ENCODE data around the gene KRTAP2-1. TPM values are rescaled to one million over a fixed set of nuclear protein-coding genes. Genes with fewer than 3 reads are reported as not detected.
"Not testable (repeated sequence)": the region's sequence is repeated elsewhere in the genome, so short reads cannot be mapped to it uniquely, and the experiment has no call there.

Gene KRTAP2-1
- total RNA-seq, 1 experiment from 2014 or later, result not detected

DNA sequence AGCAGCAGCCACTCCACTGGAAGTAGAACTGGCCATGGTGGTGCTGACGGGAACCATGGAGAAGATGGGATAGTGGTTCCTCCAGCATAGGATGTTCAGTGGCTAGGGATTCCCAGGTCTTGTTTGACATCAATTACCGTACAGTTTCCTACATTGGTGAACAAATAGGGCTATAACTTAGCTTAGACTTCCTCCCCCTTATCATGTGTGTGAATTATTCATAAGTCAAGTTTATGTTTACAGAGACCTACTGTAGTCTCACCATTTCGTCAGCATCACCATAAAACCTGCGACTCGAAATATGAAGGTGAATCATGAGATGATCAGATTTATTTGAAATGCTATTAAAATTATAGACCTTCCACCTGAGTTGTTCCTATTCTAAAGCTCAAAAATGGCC lies 11.6 kb upstream of the KRTAP2-1 start:
- CTCF ChIA-PET, result interaction anchor here (0.6 to 4.5 kb wide), 18 partner anchors 13 to 490 kb away, joined by 3 to 28 read pairs (median 4); partner anchors contain the start of genes KRT23 and KRTAP1-1
- Mint-ChIP-seq H3K27me3 (ENCODE audit: unreplicated experiment) (no peaks in the 10 kb centered on the region), H3K4me3 (ENCODE audit: low read depth, unreplicated experiment) (peak overlapping the region; percentile 33), H3K9me3 (ENCODE audit: low read depth, unreplicated experiment) (no peaks in the 10 kb centered on the region), H3K36me3 (ENCODE audit: insufficient read depth, unreplicated experiment) (peaks cover 20% of the 10 kb centered on the region), H3K4me1 (ENCODE audit: low read depth, unreplicated experiment) (peaks cover 46% of the 10 kb centered on the region), H3K27ac (ENCODE audit: unreplicated experiment) (peak overlapping the region; percentile 85)
- no TSS peak for BruUV-seq (replicated peaks)
- TF ChIP-seq, protein P1, sequence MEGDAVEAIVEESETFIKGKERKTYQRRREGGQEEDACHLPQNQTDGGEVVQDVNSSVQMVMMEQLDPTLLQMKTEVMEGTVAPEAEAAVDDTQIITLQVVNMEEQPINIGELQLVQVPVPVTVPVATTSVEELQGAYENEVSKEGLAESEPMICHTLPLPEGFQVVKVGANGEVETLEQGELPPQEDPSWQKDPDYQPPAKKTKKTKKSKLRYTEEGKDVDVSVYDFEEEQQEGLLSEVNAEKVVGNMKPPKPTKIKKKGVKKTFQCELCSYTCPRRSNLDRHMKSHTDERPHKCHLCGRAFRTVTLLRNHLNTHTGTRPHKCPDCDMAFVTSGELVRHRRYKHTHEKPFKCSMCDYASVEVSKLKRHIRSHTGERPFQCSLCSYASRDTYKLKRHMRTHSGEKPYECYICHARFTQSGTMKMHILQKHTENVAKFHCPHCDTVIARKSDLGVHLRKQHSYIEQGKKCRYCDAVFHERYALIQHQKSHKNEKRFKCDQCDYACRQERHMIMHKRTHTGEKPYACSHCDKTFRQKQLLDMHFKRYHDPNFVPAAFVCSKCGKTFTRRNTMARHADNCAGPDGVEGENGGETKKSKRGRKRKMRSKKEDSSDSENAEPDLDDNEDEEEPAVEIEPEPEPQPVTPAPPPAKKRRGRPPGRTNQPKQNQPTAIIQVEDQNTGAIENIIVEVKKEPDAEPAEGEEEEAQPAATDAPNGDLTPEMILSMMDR (IDR thresholded peaks at IDR 0.05; ENCODE audit: unreplicated experiment), result no peak
- no peak for DNase-seq
- intact Hi-C loops (cut with micrococcal nuclease; ENCODE audit: unreplicated experiment), result no loop called here

DNA sequence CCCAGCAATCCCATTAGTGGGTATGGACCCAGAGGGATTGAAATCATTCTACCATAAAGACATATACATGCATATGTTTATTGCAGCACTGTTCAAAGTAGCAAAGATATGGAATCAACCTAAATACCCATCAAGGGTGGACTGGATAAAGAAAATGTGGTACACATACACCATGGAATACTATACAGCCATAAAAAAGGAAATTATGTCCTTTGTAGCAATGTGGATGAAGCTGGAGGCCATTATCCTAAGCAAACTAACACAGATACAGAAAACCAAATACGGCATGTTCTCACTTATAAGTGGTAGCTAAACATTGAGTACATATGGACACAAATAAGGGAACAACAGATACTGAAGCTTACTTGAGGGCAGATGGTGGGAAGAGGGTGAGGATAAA lies 10.4 kb upstream of the KRTAP2-1 start:
- no peak for DNase-seq
- H3K4me1 Mint-ChIP-seq (ENCODE audit: low read depth, unreplicated experiment), result peaks cover 41% of the 10 kb centered on the region
- no peaks in the 10 kb centered on the region for H3K27me3 Mint-ChIP-seq (ENCODE audit: unreplicated experiment)
- CTCF ChIA-PET, result interaction anchor here (1.1 kb wide), 1 partner anchor 101 kb away, joined by 3 read pairs; no protein-coding TSS in a partner anchor
- H3K27ac Mint-ChIP-seq (ENCODE audit: unreplicated experiment), result peak overlapping the region; percentile 22
- peaks cover 20% of the 10 kb centered on the region for H3K36me3 Mint-ChIP-seq (ENCODE audit: insufficient read depth, unreplicated experiment)
- no peak overlapping the region for H3K4me3 Mint-ChIP-seq (ENCODE audit: low read depth, unreplicated experiment)
- intact Hi-C loops (cut with micrococcal nuclease; ENCODE audit: unreplicated experiment), result no loop called here
- TF ChIP-seq, protein P1 (IDR thresholded peaks at IDR 0.05; ENCODE audit: unreplicated experiment), result no peak
- no TSS peak for BruUV-seq (replicated peaks)
- peaks cover 2% of the 10 kb centered on the region for H3K9me3 Mint-ChIP-seq (ENCODE audit: low read depth, unreplicated experiment)

DNA sequence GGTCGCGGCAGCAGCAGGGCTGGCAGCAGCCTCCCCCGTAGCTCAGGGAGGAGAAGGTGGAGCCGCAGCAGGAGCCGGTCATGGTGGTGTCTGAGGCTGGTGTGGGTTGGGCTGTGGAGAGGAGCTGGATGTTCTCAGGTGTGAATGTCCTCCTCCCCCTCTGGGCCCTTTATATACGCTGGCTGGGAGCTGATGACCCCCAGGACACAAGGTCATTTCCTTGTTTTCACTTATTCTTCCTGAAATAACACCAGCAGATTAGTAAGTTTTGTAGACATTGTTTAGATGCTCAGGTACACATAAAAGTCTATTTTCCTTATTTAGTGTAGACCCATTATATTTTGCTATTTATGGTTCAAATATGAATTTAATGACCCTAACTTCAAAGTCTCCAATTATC lies 8.0 kb upstream of the KRTAP2-1 start, which contains the start of gene KRTAP2-2:
KRTAP2-2 (minus strand) TSS at position 101 of the 400 bp plus-strand sequence; CDS start at position 82, 19 bp downstream.
- H3K36me3 Mint-ChIP-seq (ENCODE audit: insufficient read depth, unreplicated experiment); BruUV-seq (replicated peaks); intact Hi-C loops (cut with micrococcal nuclease; ENCODE audit: unreplicated experiment); H3K9me3 Mint-ChIP-seq (ENCODE audit: low read depth, unreplicated experiment); DNase-seq; CTCF ChIA-PET; H3K27me3 Mint-ChIP-seq (ENCODE audit: unreplicated experiment); H3K27ac Mint-ChIP-seq (ENCODE audit: unreplicated experiment); H3K4me3 Mint-ChIP-seq (ENCODE audit: low read depth, unreplicated experiment): not testable (repeated sequence)
- H3K4me1 Mint-ChIP-seq (ENCODE audit: low read depth, unreplicated experiment), result peaks cover 25% of the 10 kb centered on the region

DNA sequence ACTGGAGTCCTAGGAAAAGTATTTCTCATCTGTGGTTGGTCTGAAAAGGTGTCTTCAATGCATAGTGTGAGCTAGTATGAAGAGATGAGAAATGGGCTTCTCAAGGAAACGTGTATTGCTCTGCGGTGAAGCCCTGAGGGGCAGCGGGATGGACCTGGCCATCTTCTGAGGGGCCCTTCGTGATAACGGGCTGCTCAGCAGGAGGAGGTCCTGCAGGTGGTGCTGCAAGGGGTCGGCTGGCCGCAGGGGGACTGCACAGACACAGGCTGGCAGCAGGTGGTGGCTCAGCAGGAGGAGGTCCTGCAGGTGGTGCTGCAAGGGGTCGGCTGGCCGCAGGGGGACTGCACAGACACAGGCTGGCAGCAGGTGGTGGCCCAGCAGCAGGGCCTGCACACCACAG lies 7.4 kb upstream of the KRTAP2-1 start:
- H3K9me3 Mint-ChIP-seq (ENCODE audit: low read depth, unreplicated experiment); H3K27me3 Mint-ChIP-seq (ENCODE audit: unreplicated experiment); BruUV-seq (replicated peaks); DNase-seq; H3K27ac Mint-ChIP-seq (ENCODE audit: unreplicated experiment); H3K4me3 Mint-ChIP-seq (ENCODE audit: low read depth, unreplicated experiment); CTCF ChIA-PET; H3K36me3 Mint-ChIP-seq (ENCODE audit: insufficient read depth, unreplicated experiment); intact Hi-C loops (cut with micrococcal nuclease; ENCODE audit: unreplicated experiment): not testable (repeated sequence)
- H3K4me1 Mint-ChIP-seq (ENCODE audit: low read depth, unreplicated experiment), result peaks cover 25% of the 10 kb centered on the region

DNA sequence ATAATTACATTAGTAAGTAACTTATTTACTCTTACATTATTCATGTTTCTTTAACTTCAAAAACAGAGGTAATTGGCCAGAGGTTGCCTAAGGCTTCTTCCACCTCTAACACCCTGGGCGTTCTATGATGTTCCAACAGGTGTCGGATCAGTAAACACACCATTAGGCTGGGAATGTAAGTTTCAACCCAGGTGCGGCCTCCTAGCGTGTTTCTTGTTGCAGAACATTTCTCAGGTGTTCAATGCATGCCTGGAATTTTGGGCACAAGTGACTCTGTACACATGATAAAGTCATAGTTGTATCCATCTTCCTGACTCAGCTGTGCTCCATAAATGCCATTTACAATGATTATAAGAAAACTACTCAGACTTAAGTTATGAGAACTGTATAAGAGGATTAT lies 6.9 kb upstream of the KRTAP2-1 start:
- TF ChIP-seq, protein P1 (IDR thresholded peaks at IDR 0.05; ENCODE audit: unreplicated experiment), result no peak
- intact Hi-C loops (cut with micrococcal nuclease; ENCODE audit: unreplicated experiment), result no loop called here
- Mint-ChIP-seq H3K4me1 (ENCODE audit: low read depth, unreplicated experiment) (peaks cover 25% of the 10 kb centered on the region), H3K9me3 (ENCODE audit: low read depth, unreplicated experiment) (peaks cover 2% of the 10 kb centered on the region), H3K27me3 (ENCODE audit: unreplicated experiment) (no peaks in the 10 kb centered on the region), H3K27ac (ENCODE audit: unreplicated experiment) (no peak overlapping the region), H3K4me3 (ENCODE audit: low read depth, unreplicated experiment) (no peak overlapping the region), H3K36me3 (ENCODE audit: insufficient read depth, unreplicated experiment) (peaks cover under 1% of the 10 kb centered on the region)
- BruUV-seq (replicated peaks), result no TSS peak
- CTCF ChIA-PET, result interaction anchor here (1.0 kb wide), 1 partner anchor 67 kb away, joined by 3 read pairs; no protein-coding TSS in a partner anchor
- no peak for DNase-seq

All from Calu3 (cell line).